GM18508 (cell line): ENCODE data around the gene USP7.
A peak's percentile ranks its signal among the peaks of the same experiment; 100 is the strongest.
"Not testable (repeated sequence)": the region's sequence is repeated elsewhere in the genome, so short reads cannot be mapped to it uniquely, and the experiment has no call there.

Experiments used
- ATAC-seq: cut with Tn5 transposase; IDR thresholded peaks from one replicate; pipeline ENCODE4 v1.9.1; 2021; ENCODE audit warnings: moderate number of reproducible peaks; ENCODE audit not compliant: insufficient read depth, unreplicated experiment

The USP7 gene

GRCh38 chr16:8963821-8964441 is at the start of gene USP7:
TSS of gene USP7 (minus strand) at chr16:8963906. CDS start at chr16:8963285, 621 bp downstream.
- ATAC-seq = peak; percentile 52

DNA sequence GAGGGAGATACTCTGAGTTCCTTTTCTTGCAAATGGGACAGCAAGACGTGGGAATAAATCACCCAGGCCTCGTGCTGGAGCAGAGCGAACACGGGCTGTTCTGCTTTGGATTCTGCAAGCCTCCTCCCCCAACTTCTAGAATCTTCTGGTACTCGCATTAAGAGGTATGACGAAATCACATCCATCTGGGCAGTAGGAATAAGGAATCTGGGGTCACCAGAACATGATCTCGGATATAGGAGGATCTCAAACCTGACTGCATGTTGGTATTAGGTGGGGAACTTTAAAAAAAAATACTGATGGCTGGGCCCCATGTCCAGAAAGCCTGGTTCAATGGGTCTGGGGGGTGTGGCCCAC is 49.8 kb upstream of the USP7 start:
- no peak for ATAC-seq

DNA sequence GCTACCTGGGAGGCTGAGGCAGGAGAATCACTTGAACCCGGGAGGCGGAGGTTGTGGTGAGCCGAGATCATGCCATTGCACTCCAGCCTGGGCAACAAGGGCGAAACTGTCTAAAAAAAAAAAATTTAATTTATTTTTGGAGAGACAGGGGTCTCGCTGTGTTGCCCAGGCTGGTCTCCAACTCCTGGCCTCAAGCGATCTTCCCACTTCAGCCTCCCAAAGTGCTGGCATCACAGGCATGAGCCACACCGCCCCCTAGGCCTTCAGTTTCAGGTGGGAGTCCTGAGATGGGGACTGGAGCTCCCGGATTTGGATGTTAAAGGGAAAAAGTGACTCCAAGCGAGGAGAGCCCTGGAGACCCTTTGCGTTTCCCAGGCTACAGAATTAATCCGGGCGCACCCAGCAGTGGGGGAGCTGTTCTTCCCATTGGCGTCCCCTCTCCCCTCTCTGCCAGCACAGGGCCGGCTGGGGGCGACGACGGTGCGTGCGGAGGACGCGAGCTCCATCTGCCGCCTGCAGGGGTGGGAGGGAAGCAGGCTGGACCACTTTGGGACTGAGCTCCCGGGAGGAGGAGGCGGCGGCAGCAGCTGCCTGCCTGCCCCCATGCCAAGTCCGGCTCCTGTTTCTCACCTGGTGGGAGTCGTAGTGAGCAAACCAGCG is 49.3 kb upstream of the USP7 start:
- ATAC-seq = no peak

DNA sequence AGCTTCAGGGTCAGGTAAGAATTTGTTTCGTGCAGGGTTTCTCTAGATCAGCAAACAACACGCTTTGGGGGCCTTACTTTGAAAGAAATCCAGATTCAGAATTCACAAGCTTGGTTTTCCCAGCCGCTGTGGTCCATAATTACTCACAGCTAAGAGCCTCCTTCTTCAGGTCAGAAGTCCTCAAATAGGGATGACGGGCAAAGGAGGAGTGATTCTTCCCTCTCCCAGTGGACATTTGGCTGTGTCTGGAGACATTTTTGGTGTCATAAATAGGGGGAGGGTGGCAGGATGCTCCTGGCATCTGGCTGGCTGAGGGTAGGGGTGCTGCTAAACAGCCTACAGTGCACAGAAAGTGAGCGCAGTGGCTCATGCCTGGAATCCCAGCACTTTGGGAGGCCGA is 48.6 kb upstream of the USP7 start:
- no peak for ATAC-seq

DNA sequence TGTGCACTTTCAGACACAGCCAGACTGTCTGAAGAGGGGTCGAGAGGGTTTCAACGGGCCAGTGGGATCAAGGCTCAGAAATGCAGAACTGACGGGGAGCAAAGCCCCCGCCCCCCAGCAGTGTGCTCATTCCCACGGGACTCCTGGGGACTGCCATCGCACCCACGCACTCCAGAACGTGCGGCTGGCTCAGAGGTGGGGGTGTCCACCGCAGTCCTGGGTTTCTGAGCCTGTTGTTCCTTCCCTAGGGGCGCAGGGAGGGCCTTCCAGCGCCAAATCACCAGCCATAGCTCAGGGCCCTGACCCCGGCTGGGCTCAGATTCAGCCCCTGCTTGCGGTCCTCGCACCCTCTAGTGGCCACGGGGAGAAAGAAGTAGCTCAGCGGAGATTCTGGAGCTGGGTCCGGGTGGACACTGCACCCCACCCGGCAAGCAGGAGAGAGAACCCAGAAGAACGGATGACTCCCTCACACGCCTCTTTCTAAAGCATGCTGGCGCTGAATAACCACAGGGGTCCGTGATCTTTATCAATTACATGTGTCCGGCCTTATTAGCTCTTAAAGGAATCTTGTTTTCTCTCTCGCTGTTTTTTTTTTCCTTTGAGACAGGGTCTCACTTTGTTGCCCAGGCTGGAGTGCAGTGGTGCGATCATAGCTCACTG is 45.0 kb upstream of the USP7 start:
- ATAC-seq = no peak

- no peak for ATAC-seq
Observed at GRCh38 chr16:9007177-9007794, 43.6 kb upstream of the USP7 start.

- no peak for ATAC-seq
Observed at GRCh38 chr16:9004183-9004582, 40.5 kb upstream of the USP7 start.

DNA sequence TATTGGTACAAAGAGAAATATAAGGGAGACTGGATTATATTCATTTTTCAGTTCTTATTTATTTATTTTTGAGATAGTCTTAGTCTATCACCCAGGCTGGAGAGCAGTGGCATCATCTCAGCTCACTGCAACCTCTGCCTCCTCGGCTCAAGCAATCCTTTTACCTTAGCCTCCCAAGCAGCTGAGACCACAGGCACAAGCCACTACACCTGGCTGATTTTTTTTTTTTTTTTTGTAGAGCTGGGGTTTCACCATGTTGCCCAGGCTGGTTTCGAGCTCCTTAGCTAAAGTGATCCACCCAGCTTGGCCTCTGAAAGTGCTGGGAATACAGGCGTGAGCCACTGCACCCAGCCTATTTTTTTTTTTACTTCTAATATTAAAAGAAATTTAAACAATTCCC is 40.1 kb upstream of the USP7 start:
- ATAC-seq = no peak

- ATAC-seq = no peak
Observed at GRCh38 chr16:9003322-9003721, 39.6 kb upstream of the USP7 start.

DNA sequence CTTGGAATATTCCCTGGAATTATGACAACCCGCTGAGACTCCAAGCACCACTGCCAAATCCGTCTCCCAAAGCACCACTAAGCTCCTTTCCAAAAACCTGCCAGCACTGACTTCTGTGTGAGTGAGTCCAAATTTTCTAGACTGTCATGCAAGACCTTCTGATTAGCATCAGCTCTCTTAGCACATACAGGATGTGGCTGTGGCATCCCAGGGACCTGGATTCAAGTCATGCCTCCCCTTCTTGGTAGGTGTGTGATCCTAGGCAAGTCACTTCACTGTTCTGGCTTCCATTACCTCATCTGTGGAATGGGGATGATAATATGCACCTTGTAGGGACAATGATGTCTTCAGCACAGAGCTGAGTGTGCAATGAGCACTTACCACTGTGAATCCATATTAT is 38.3 kb upstream of the USP7 start:
- no peak for ATAC-seq

DNA sequence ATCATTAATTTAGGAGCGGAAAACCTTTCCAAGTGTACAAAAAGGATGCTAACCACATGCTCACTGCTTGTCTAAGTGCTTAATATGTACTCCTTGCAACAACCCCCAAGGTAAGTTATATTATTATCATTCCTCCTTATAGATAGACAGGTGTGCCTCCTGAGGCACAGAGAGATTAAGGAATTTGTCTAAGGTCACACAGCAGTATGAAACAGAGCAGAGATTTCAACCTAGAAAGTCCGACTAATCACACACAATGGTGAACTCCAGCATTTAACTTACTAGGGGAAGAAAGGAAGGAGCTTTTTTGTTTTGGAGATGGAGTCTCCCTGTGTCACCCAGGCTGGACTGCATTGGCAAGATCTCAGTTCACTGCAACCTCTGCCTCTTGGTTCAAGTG is 37.0 kb upstream of the USP7 start:
- no peak for ATAC-seq

DNA sequence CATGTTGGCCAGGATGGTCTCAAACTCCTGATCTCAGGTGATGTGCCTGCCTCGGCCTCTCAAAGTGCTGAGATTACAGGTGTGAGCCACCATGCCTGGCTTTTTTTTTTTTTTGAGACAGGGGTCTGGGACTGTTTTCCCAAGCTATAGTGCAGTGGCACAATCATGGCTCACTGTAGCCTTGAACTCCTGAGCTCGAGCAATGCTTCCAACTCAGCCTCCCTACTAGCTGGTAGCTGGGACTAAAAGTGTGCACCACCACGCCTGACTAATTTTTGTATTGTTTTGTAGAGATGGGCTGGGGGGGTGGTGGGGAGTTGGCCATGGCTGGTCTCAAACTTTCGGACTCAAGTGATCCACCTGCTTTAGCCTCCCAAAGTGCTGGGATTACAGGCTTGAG is 36.1 kb upstream of the USP7 start:
- ATAC-seq = no peak

GRCh38 chr16:8998108-8998507 is 34.4 kb upstream of the USP7 start:
- no peak for ATAC-seq

- no peak for ATAC-seq
Observed at GRCh38 chr16:8996891-8997290, 33.2 kb upstream of the USP7 start.

DNA sequence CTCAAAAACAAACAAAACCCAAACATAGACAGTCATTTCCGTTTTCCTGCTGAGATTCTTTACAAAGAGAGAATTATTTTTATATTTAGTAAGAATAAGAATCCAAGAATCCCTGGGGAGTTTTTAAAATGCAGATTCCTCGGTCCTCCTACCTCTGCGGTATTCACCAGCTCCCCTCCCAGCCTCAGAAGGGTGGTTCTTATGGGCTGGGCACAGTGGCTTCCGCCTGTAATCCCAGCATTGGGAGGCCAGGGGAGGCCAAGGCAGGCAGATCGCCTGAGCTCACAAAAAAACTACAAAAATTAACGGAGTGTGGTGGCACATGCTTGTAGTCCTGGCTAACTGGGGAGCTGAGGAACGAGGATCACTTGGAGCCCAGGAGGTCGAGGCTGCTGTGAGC is 26.7 kb upstream of the USP7 start:
- ATAC-seq = no peak

GRCh38 chr16:8989099-8989878 is 25.6 kb upstream of the USP7 start:
- no peak for ATAC-seq

DNA sequence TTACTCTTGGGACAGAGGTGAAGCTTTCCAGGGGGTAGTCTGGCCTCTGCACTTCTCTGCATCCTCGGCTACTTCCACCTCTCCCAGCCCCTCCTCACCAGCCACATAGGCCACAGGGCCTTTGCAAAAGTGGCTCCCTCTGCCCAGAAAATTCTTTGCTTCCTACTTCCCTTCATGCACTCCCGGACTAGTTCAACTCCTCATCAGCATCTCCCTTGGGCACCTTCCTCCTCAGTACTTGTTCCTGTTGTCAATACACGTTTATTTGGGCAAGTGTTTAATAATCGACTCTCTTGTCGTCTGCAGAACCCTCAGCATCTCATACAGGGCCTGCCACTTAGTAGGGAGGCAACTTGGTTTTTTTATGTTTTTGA is 23.1 kb upstream of the USP7 start:
- ATAC-seq = no peak

GRCh38 chr16:8986111-8986510 is 22.4 kb upstream of the USP7 start:
- no peak for ATAC-seq

- ATAC-seq = no peak
Observed at GRCh38 chr16:8982816-8983215, 19.1 kb upstream of the USP7 start.

DNA sequence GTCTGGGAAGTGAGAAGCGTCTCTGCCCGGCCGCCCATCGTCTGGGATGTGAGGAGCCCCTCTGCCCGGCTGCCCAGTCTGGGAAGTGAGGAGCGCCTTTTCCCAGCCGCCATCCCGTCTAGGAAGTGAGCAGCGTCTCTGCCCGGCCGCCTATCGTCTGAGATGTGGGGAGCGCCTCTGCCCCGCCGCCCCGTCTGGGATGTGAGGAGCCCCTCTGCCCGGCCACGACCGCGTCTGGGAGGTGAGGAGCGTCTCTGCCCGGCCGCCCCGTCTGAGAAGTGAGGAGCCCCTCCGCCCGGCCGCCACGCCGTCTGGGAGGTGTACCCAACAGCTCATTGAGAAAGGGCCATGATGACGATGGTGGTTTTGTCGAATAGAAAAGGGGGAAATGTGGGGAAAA is 18.2 kb upstream of the USP7 start:
- not testable (repeated sequence) for ATAC-seq

DNA sequence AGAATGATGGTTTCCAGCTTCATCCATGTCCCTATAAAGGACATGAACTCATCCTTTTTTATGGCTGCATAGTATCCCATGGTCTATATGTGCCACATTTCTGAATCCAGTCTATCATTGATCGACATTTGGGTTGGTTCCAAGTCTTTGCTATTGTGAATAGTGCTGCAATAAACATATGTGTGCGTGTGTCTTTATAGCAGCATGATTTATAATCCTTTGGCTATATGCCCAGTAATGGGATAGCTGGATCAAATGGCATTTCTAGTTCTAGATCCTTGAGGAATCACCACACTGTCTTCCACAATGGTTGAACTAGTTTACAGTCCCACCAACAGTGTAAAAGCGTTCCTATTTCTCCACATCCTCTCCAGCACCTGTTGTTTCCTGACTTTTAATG is 12.5 kb upstream of the USP7 start:
- not testable (repeated sequence) for ATAC-seq
